HepG2 (cell line): ENCODE data around the gene RUVBL2.
"Not testable (repeated sequence)": the region's sequence is repeated elsewhere in the genome, so short reads cannot be mapped to it uniquely, and the experiment has no call there.

Source experiments
- EZH2 ChIP-seq: conservative IDR thresholded peaks from 2 replicates; pipeline ENCODE4 v1.6.1; 2012; ENCODE audit warnings: mild to moderate bottlenecking, low read depth, low read length, moderate library complexity
- POLR2AphosphoS5 ChIP-seq: IDR thresholded peaks from 2 replicates; pipeline ENCODE4 v1.6.1; 2012; ENCODE audit warnings: low read depth, low read length
- ZNF766 ChIP-seq: sonication (generic); formaldehyde crosslinking; IDR thresholded peaks from 2 replicates; pipeline ENCODE4 v1.5.0; 2020; ENCODE audit warnings: missing genetic modification reagents, borderline replicate concordance
- TF ChIP-seq, protein P1 (sequence below): sonication (generic); formaldehyde crosslinking; IDR thresholded peaks from one replicate; pipeline ENCODE4 v1.5.1; 2020; ENCODE audit warnings: mild to moderate bottlenecking, missing genetic modification reagents; ENCODE audit errors: not compliant biosample characterization
- TF ChIP-seq, protein P2 (sequence below), 2 experiments: fragments of 450-650 bp in 1 of 2; sonication (generic) in 1 of 2; formaldehyde crosslinking; IDR thresholded peaks; 2 replicates each; pipeline versions ENCODE4 v1.5.0 to v1.8.0; 2020 to 2022; ENCODE audit warnings: mild to moderate bottlenecking in 1 of 2, missing genetic modification reagents in 1 of 2
- TF ChIP-seq, protein P3 (sequence below): sonication (generic); formaldehyde crosslinking; IDR thresholded peaks from 2 replicates; pipeline ENCODE4 v1.5.0; 2020; ENCODE audit warnings: missing genetic modification reagents

DNA sequence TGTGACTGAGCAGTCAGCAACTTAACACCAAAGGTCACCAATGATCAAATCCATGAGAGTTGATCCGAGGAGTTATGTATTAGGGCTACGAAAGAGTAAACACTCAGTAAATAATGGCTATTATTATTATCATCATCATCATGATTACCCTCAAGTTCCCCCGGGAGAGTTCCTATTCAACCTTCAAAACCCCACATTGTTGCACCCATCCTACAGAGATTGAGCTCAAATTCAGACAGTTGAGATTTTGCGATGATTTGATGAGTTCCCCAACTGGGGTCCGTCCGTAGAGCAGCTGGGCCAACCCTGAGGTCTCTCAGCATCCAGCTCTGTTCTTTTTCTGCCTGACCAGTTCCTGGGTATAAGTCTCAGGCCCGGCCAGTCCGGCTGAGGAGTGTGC lies 44.4 kb downstream of the RUVBL2 start:
- TF ChIP-seq ZNF766 (CRISPR knock-in tag); POLR2AphosphoS5; EZH2: not testable (repeated sequence)
- TF ChIP-seq, protein P1, sequence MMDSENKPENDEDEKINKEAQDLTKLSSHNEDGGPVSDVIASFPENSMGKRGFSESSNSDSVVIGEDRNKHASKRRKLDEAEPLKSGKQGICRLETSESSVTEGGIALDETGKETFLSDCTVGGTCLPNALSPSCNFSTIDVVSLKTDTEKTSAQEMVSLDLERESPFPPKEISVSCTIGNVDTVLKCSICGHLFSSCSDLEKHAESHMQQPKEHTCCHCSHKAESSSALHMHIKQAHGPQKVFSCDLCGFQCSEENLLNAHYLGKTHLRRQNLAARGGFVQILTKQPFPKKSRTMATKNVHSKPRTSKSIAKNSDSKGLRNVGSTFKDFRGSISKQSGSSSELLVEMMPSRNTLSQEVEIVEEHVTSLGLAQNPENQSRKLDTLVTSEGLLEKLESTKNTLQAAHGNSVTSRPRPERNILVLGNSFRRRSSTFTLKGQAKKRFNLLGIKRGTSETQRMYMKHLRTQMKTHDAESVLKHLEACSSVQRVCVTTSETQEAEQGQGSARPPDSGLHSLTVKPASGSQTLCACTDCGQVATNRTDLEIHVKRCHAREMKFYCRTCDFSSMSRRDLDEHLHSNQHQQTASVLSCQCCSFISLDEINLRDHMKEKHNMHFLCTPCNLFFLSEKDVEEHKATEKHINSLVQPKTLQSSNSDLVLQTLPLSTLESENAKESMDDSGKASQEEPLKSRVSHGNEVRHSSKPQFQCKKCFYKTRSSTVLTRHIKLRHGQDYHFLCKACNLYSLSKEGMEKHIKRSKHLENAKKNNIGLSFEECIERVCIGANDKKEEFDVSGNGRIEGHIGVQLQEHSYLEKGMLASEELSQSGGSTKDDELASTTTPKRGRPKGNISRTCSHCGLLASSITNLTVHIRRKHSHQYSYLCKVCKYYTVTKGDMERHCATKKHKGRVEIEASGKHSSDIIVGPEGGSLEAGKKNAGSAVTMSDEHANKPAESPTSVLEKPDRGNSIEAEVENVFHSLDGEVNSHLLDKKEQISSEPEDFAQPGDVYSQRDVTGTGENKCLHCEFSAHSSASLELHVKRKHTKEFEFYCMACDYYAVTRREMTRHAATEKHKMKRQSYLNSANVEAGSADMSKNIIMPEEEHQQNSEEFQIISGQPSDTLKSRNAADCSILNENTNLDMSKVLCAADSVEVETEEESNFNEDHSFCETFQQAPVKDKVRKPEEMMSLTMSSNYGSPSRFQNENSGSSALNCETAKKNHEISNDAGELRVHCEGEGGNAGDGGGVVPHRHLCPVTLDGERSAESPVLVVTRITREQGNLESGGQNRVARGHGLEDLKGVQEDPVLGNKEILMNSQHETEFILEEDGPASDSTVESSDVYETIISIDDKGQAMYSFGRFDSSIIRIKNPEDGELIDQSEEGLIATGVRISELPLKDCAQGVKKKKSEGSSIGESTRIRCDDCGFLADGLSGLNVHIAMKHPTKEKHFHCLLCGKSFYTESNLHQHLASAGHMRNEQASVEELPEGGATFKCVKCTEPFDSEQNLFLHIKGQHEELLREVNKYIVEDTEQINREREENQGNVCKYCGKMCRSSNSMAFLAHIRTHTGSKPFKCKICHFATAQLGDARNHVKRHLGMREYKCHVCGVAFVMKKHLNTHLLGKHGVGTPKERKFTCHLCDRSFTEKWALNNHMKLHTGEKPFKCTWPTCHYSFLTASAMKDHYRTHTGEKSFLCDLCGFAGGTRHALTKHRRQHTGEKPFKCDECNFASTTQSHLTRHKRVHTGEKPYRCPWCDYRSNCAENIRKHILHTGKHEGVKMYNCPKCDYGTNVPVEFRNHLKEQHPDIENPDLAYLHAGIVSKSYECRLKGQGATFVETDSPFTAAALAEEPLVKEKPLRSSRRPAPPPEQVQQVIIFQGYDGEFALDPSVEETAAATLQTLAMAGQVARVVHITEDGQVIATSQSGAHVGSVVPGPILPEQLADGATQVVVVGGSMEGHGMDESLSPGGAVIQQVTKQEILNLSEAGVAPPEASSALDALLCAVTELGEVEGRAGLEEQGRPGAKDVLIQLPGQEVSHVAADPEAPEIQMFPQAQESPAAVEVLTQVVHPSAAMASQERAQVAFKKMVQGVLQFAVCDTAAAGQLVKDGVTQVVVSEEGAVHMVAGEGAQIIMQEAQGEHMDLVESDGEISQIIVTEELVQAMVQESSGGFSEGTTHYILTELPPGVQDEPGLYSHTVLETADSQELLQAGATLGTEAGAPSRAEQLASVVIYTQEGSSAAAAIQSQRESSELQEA (CRISPR knock-in tag): not testable (repeated sequence)
- TF ChIP-seq, protein P2, sequence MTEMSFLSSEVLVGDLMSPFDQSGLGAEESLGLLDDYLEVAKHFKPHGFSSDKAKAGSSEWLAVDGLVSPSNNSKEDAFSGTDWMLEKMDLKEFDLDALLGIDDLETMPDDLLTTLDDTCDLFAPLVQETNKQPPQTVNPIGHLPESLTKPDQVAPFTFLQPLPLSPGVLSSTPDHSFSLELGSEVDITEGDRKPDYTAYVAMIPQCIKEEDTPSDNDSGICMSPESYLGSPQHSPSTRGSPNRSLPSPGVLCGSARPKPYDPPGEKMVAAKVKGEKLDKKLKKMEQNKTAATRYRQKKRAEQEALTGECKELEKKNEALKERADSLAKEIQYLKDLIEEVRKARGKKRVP (CRISPR knock-in tag; IDR thresholded peaks at IDR 0.05): not testable (repeated sequence)
- TF ChIP-seq, protein P3, sequence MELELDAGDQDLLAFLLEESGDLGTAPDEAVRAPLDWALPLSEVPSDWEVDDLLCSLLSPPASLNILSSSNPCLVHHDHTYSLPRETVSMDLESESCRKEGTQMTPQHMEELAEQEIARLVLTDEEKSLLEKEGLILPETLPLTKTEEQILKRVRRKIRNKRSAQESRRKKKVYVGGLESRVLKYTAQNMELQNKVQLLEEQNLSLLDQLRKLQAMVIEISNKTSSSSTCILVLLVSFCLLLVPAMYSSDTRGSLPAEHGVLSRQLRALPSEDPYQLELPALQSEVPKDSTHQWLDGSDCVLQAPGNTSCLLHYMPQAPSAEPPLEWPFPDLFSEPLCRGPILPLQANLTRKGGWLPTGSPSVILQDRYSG (CRISPR knock-in tag): not testable (repeated sequence)
